ENCODE results near the gene MPV17. TPM values are rescaled to one million over a fixed set of nuclear protein-coding genes. Genes with fewer than 3 reads are reported as not detected.

MPV17 gene
- total RNA-seq, 1 donor from 2014 or later: 71.4 TPM

DNA sequence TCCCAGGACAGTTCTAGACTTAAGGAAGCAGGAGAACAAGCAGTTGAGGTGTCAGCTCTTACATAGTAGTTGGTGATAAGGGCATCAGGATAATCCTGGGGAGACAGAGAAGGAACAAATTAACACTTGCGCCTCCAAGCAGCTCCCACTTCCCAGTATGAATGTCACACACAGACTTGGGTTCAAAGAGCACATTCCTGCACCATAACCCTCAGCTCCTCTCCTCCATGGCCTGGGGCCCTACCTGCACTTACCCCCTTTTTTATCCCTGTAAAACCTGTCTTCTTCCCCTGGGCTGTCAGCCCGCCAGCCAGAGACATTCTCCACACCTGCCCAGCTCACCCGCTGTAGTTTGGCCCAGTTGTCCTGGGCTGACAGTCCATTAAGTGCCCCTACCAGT is 10.7 kb downstream of the MPV17 start:
- DNase-seq (ENCODE audit: low spot score): no peak
- H3K4me1 ChIP-seq: peaks cover 8% of the 10 kb centered on the region

DNA sequence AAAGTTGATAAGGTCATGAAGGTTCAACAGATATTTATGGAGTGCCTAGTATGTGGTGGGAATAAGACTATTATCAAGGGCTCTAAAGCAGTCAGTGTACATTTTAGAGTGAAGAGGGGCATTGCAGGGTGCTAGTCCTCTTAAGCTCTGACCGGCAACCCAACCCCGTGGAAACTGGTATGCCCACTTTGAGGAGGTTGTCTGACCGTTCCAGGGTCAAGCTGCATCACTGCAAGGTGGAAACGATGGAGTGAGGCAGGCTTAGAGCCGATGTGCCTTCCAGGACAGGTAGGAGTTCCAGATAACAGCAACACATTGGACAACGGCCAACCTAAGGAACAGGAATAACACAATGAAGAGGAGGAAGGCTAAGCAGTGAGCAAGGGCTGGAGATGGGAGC is 13.2 kb downstream of the MPV17 start:
- H4K20me1 ChIP-seq (ENCODE audit: low read depth): peaks cover 40% of the 10 kb centered on the region
- peaks cover 45% of the 10 kb centered on the region for H3K27me3 ChIP-seq
- Mint-ChIP-seq H3K4me1 (no peaks in the 10 kb centered on the region), H3K27ac (no peak overlapping the region), H3K9me3 (no peaks in the 10 kb centered on the region), H3K36me3 (peaks cover 5% of the 10 kb centered on the region), H3K27me3 (ENCODE audit: insufficient read depth, low read depth) (peaks cover 27% of the 10 kb centered on the region), H3K4me3 (peak overlapping the region; percentile 9)
- H3F3A ChIP-seq (ENCODE audit: low read depth): peaks cover 12% of the 10 kb centered on the region
- H3K9me3 ChIP-seq (ENCODE audit: low read depth): no peaks in the 10 kb centered on the region
- H3K4me3 ChIP-seq: no peak overlapping the region
- no peak for DNase-seq (ENCODE audit: low spot score)
- H3K4me2 ChIP-seq: no peak overlapping the region
- peaks cover 12% of the 10 kb centered on the region for H3K4me1 ChIP-seq
- H3K36me3 ChIP-seq: no peaks in the 10 kb centered on the region
- TF ChIP-seq EZH2 (IDR thresholded peaks at IDR 0.05) (no peak), EZH2phosphoT487 (IDR thresholded peaks at IDR 0.05) (no peak)
- TF ChIP-seq, protein P1, sequence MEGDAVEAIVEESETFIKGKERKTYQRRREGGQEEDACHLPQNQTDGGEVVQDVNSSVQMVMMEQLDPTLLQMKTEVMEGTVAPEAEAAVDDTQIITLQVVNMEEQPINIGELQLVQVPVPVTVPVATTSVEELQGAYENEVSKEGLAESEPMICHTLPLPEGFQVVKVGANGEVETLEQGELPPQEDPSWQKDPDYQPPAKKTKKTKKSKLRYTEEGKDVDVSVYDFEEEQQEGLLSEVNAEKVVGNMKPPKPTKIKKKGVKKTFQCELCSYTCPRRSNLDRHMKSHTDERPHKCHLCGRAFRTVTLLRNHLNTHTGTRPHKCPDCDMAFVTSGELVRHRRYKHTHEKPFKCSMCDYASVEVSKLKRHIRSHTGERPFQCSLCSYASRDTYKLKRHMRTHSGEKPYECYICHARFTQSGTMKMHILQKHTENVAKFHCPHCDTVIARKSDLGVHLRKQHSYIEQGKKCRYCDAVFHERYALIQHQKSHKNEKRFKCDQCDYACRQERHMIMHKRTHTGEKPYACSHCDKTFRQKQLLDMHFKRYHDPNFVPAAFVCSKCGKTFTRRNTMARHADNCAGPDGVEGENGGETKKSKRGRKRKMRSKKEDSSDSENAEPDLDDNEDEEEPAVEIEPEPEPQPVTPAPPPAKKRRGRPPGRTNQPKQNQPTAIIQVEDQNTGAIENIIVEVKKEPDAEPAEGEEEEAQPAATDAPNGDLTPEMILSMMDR (IDR thresholded peaks at IDR 0.05): no peak
- H3K79me2 ChIP-seq (ENCODE audit: low read depth): no peaks in the 10 kb centered on the region
- H3K9ac ChIP-seq: no peak overlapping the region
- H2AFZ ChIP-seq (replicated peaks): no peak overlapping the region
- no peak overlapping the region for H3K27ac ChIP-seq

More for the DNA sequence above, 10.7 kb downstream of the MPV17 start:
- Histone ChIP-seq H3K4me3 (no peak overlapping the region), H3F3A (ENCODE audit: low read depth) (peaks cover 12% of the 10 kb centered on the region), H4K20me1 (ENCODE audit: low read depth) (peaks cover 29% of the 10 kb centered on the region), H2AFZ (replicated peaks) (no peak overlapping the region), H3K27ac (no peak overlapping the region), H3K9ac (no peak overlapping the region), H3K9me3 (ENCODE audit: low read depth) (no peaks in the 10 kb centered on the region), H3K4me2 (no peak overlapping the region), H3K27me3 (peaks cover 20% of the 10 kb centered on the region), H3K36me3 (no peaks in the 10 kb centered on the region), H3K79me2 (ENCODE audit: low read depth) (no peaks in the 10 kb centered on the region)
- Mint-ChIP-seq H3K4me1 (no peaks in the 10 kb centered on the region), H3K27me3 (ENCODE audit: insufficient read depth, low read depth) (peaks cover 8% of the 10 kb centered on the region), H3K4me3 (no peak overlapping the region), H3K9me3 (no peaks in the 10 kb centered on the region), H3K27ac (no peak overlapping the region), H3K36me3 (peaks cover 5% of the 10 kb centered on the region)
- TF ChIP-seq, protein P1 (IDR thresholded peaks at IDR 0.05): no peak
- TF ChIP-seq EZH2 (IDR thresholded peaks at IDR 0.05) (no peak), EZH2phosphoT487 (IDR thresholded peaks at IDR 0.05) (no peak)

- no peaks in the 10 kb centered on the region for H3K4me1 Mint-ChIP-seq
Measured at GRCh38 chr2:27308359-27308881, 14.5 kb downstream of the MPV17 start, which contains the start of gene UCN. Gene UCN, minus strand, starts transcription at chr2:27308445. Its CDS starts 550 bp downstream, at chr2:27307895.

More at GRCh38 chr2:27308359-27308881, 14.5 kb downstream of the MPV17 start, which contains the start of gene UCN:
- H3K36me3 ChIP-seq: no peaks in the 10 kb centered on the region
- H3K36me3 Mint-ChIP-seq: peaks cover 5% of the 10 kb centered on the region
- H3K79me2 ChIP-seq (ENCODE audit: low read depth): no peaks in the 10 kb centered on the region
- DNase-seq (ENCODE audit: low spot score): peak; percentile 88
- peak within 1 kb of the TSS; percentile 70 for H3K4me2 ChIP-seq
- H3K27ac Mint-ChIP-seq: no peak within 1 kb of the TSS
- peak within 1 kb of the TSS; percentile 30 for H3K4me3 Mint-ChIP-seq
- no peaks in the 10 kb centered on the region for H3K9me3 Mint-ChIP-seq
- peaks cover 40% of the 10 kb centered on the region for H4K20me1 ChIP-seq (ENCODE audit: low read depth)
- no peak within 1 kb of the TSS for H3K27ac ChIP-seq
- H3K9me3 ChIP-seq (ENCODE audit: low read depth): no peaks in the 10 kb centered on the region
- peaks cover 31% of the 10 kb centered on the region for H3K27me3 Mint-ChIP-seq (ENCODE audit: insufficient read depth, low read depth)
- no peak within 1 kb of the TSS for H3K9ac ChIP-seq
- peaks cover 49% of the 10 kb centered on the region for H3K27me3 ChIP-seq
- TF ChIP-seq EZH2phosphoT487 (IDR thresholded peaks at IDR 0.05) (no peak), EZH2 (IDR thresholded peaks at IDR 0.05) (no peak)
- TF ChIP-seq, protein P1 (IDR thresholded peaks at IDR 0.05): no peak
- peaks cover 12% of the 10 kb centered on the region for H3F3A ChIP-seq (ENCODE audit: low read depth)
- peak within 1 kb of the TSS; percentile 17 for H3K4me3 ChIP-seq
- peaks cover 12% of the 10 kb centered on the region for H3K4me1 ChIP-seq
- no peak within 1 kb of the TSS for H2AFZ ChIP-seq (replicated peaks)
